Stomach smooth muscle (tissue), 2 donors: Measurements from ENCODE around the gene CFAP69.
A peak's percentile ranks its signal among the peaks of the same experiment; 100 is the strongest.
"Not testable (repeated sequence)": the region's sequence is repeated elsewhere in the genome, so short reads cannot be mapped to it uniquely, and the experiment has no call there.

Source experiments
- H3K27ac ChIP-seq: one replicate; pipeline ENCODE4 v1.7.0; 2013; ENCODE audit warnings: mild to moderate bottlenecking, low read length, inconsistent platforms
- H3K27me3 ChIP-seq, 2 donors: one replicate each; pipeline ENCODE4 v1.7.0; 2013; ENCODE audit warnings: low read length in 2 of 2; ENCODE audit not compliant: insufficient read depth in 2 of 2, control insufficient read depth in 1 of 2
- H3K36me3 ChIP-seq, 2 donors: one replicate each; pipeline ENCODE4 v1.7.0; 2013; ENCODE audit warnings: low read length in 2 of 2; ENCODE audit not compliant: control insufficient read depth in 2 of 2, insufficient read depth in 2 of 2
- H3K4me1 ChIP-seq: one replicate; pipeline ENCODE4 v1.7.0; 2013; ENCODE audit warnings: low read length; ENCODE audit not compliant: control insufficient read depth, insufficient read depth
- H3K4me3 ChIP-seq, 2 donors: one replicate each; pipeline ENCODE4 v1.7.0; 2013; ENCODE audit warnings: low read length in 2 of 2
- H3K9ac ChIP-seq, 2 donors: one replicate each; pipeline ENCODE4 v1.7.0; 2013; ENCODE audit warnings: low read length in 2 of 2, mild to moderate bottlenecking in 1 of 2
- H3K9me3 ChIP-seq, 2 donors: one replicate each; pipeline ENCODE4 v1.7.0; 2013; ENCODE audit warnings: low read length in 2 of 2; ENCODE audit not compliant: control insufficient read depth in 2 of 2
- donor health status: healthy.
- donor health status: Pancreatic carcinoma.

CFAP69 gene

DNA sequence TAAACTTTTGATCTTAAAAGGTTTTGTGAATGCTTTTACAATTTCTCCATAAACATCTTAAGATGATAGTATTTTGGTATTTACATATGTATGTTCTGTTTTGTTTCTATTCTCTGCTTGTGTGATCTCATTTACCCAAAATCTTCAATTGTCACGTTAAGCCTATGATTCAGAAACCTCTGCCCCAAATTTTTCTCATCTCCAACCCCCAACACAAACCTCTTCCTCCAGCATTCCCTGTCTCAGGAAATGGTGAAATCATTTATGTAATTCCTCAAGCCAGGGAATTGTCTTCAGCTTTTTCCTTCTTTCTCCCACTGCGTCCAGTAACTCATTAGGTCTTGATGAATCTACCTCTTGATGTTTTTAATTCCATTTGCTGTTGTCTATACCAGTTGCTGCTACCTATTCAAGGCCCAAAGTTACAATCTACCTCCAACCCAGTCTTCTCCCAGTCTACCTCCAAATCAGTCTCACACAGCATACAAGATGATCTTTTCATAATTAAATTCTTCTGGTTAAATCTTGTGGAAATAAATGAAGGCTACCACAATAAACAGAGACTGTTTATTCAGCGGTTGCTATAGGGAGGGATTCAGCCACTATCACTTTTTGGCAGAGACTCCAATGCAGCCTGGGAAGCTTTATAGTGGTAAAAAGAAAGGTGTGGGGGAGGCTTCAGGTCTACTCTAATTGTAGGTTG is 5.8 kb downstream of the CFAP69 start:
- Histone ChIP-seq H3K4me3 (no peak overlapping the region), H3K4me1 (no peaks in the 10 kb centered on the region), H3K9me3 (no peaks in the 10 kb centered on the region), H3K27me3 (no peaks in the 10 kb centered on the region), H3K27ac (peak overlapping the region; percentile 19), H3K36me3 (no peaks in the 10 kb centered on the region), H3K9ac (no peak overlapping the region)

DNA sequence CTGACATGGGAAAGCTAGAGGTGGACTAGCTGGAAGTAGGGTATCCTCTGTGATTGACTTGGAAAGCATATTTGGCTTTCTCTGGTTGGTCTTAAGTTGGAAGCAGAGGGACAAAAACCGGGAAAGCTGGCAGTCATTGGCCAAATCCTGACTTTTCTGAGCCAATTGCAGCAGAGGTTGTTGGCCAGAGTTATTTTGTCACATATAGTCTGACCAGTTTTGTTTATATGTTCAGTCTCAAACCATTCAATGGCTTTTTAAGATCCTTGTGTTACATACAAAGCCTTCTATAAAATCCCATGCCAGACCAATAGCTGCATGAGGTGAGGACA is 6.3 kb downstream of the CFAP69 start:
- H3K4me3 ChIP-seq, result no peak overlapping the region
- no peaks in the 10 kb centered on the region for H3K4me1 ChIP-seq
- peak overlapping the region; percentile 19 for H3K27ac ChIP-seq
- H3K9me3 ChIP-seq, result no peaks in the 10 kb centered on the region
- no peaks in the 10 kb centered on the region for H3K36me3 ChIP-seq
- H3K27me3 ChIP-seq, result no peaks in the 10 kb centered on the region
- H3K9ac ChIP-seq, result no peak overlapping the region

- H3K27ac ChIP-seq, H3K4me1 ChIP-seq, H3K9ac ChIP-seq, H3K9me3 ChIP-seq, H3K4me3 ChIP-seq, H3K36me3 ChIP-seq, H3K27me3 ChIP-seq: not testable (repeated sequence)
Measured at GRCh38 chr7:90256011-90256410, 11.0 kb downstream of the CFAP69 start.

DNA sequence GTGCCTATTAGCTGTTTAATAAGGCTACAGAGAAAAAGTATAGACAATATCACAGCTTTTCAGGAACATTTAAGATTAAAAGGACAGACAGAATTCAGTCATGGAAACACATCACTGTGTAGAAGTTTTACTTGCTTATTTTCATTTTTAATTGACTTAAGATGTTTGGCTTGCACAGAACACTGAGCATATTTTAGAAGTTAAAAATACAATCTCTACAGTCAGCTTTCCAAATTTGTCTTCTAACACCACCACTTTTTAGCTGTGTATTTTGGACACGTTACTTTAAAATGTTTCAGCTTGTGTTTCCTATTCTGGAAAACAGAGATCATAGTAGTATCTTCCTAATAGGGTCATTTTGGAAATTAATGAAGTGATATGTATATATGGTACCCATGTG is 11.8 kb downstream of the CFAP69 start:
- Histone ChIP-seq H3K27me3 (no peaks in the 10 kb centered on the region), H3K4me3 (no peak overlapping the region), H3K36me3 (no peaks in the 10 kb centered on the region), H3K4me1 (no peaks in the 10 kb centered on the region), H3K27ac (no peak overlapping the region), H3K9ac (no peak overlapping the region), H3K9me3 (no peaks in the 10 kb centered on the region)

GRCh38 chr7:90261441-90261840 is 16.5 kb downstream of the CFAP69 start:
- H3K27me3 ChIP-seq, result no peaks in the 10 kb centered on the region
- H3K9ac ChIP-seq, result no peak overlapping the region
- H3K36me3 ChIP-seq, result no peaks in the 10 kb centered on the region
- H3K4me1 ChIP-seq, result no peaks in the 10 kb centered on the region
- H3K4me3 ChIP-seq, result no peak overlapping the region
- no peaks in the 10 kb centered on the region for H3K9me3 ChIP-seq
- no peak overlapping the region for H3K27ac ChIP-seq

DNA sequence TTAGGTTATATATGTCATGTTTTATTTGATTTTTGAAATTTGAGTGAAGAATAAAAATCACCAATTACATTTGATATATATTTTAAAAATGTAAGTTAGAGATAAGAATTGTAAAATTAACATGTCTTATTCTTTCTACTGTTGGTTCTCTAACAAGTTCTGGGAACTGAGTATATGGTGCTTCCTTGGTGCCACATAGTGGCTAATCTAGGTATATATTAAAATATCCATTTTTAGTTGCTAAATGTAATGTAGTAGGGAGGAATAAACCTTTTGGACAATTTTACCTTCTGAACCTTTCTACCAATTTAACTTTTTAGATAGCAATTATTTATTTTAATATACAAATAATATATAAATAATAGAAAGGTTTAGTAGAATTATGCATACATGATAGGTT is 17.5 kb downstream of the CFAP69 start:
- no peak overlapping the region for H3K27ac ChIP-seq
- H3K4me3 ChIP-seq, result no peak overlapping the region
- H3K27me3 ChIP-seq, result no peaks in the 10 kb centered on the region
- H3K36me3 ChIP-seq, result no peaks in the 10 kb centered on the region
- no peak overlapping the region for H3K9ac ChIP-seq
- H3K4me1 ChIP-seq, result no peaks in the 10 kb centered on the region
- no peaks in the 10 kb centered on the region for H3K9me3 ChIP-seq

- Histone ChIP-seq H3K9ac (no peak overlapping the region), H3K9me3 (no peaks in the 10 kb centered on the region), H3K27me3 (no peaks in the 10 kb centered on the region), H3K27ac (no peak overlapping the region), H3K4me1 (no peaks in the 10 kb centered on the region), H3K4me3 (no peak overlapping the region), H3K36me3 (no peaks in the 10 kb centered on the region)
Measured at GRCh38 chr7:90266808-90267207, 21.8 kb downstream of the CFAP69 start.

DNA sequence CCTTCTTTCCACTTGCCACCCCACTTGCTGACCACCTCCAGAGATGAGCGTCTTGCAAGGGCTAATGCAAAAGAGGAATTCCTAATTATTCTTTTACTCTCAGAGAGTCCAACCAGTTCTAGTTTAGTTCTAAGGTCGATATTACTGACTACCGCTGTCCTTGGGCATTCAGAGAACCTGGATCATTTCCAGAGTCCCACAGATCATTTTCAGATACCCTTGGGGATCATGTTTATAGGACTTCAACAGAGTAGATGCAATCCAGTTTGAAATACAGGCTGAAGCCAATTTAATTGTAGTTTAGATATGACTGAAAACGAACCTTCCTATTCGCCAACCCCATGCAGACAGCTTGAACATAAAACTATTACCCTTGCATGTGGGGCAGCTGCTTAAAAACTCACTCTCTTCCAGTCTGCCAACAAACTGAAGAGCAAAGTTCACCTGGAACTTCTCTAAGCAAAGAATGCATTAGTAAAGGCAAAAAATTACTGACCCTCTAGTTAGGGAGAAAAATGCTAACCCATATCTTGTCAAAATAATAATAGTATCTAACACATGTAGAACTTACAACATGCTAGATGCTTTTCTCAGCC is 22.4 kb downstream of the CFAP69 start:
- Histone ChIP-seq H3K9me3 (no peaks in the 10 kb centered on the region), H3K36me3 (no peaks in the 10 kb centered on the region), H3K4me1 (no peaks in the 10 kb centered on the region), H3K27me3 (no peaks in the 10 kb centered on the region), H3K27ac (no peak overlapping the region), H3K4me3 (no peak overlapping the region), H3K9ac (no peak overlapping the region)

DNA sequence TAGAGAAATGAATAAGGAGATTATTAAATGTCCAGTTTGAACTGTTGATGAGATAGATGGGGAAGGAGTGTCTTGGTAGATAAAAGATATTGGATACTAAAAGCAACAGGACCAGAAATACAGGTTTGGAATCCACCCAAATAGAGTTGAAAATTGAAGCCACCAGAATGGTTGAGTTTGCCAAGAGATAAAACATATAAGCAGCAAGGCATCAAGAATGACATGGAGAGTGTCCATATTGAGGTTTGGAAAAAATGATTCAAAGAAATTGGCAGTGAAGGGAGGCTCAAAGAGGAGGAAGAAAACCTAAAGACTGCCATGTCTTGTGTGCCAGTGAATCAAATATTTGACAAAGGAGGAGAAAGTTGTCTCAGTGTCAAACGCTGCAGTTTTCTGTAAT is 24.2 kb downstream of the CFAP69 start:
- Histone ChIP-seq H3K9ac (no peak overlapping the region), H3K4me1 (no peaks in the 10 kb centered on the region), H3K27ac (no peak overlapping the region), H3K27me3 (no peaks in the 10 kb centered on the region), H3K4me3 (no peak overlapping the region), H3K9me3 (no peaks in the 10 kb centered on the region), H3K36me3 (no peaks in the 10 kb centered on the region)

GRCh38 chr7:90270431-90271178 is 25.6 kb downstream of the CFAP69 start:
- Histone ChIP-seq H3K4me1 (no peaks in the 10 kb centered on the region), H3K4me3 (no peak overlapping the region), H3K27ac (no peak overlapping the region), H3K36me3 (no peaks in the 10 kb centered on the region), H3K9me3 (no peaks in the 10 kb centered on the region), H3K9ac (no peak overlapping the region), H3K27me3 (no peaks in the 10 kb centered on the region)

- no peaks in the 10 kb centered on the region for H3K4me1 ChIP-seq
- no peak overlapping the region for H3K27ac ChIP-seq
Measured at GRCh38 chr7:90271753-90272152, 26.8 kb downstream of the CFAP69 start.

More at GRCh38 chr7:90271753-90272152, 26.8 kb downstream of the CFAP69 start:
- no peaks in the 10 kb centered on the region for H3K9me3 ChIP-seq
- H3K36me3 ChIP-seq, result no peaks in the 10 kb centered on the region
- H3K27me3 ChIP-seq, result no peaks in the 10 kb centered on the region
- no peak overlapping the region for H3K9ac ChIP-seq
- H3K4me3 ChIP-seq, result no peak overlapping the region
